ENCODE results near the gene TAS2R1.

GRCh38 chr5:9652295-9652694 lies 22.1 kb upstream of the TAS2R1 start:
- no peak for TF ChIP-seq ZFX (IDR thresholded peaks at IDR 0.05)
- TF ChIP-seq, protein P1, sequence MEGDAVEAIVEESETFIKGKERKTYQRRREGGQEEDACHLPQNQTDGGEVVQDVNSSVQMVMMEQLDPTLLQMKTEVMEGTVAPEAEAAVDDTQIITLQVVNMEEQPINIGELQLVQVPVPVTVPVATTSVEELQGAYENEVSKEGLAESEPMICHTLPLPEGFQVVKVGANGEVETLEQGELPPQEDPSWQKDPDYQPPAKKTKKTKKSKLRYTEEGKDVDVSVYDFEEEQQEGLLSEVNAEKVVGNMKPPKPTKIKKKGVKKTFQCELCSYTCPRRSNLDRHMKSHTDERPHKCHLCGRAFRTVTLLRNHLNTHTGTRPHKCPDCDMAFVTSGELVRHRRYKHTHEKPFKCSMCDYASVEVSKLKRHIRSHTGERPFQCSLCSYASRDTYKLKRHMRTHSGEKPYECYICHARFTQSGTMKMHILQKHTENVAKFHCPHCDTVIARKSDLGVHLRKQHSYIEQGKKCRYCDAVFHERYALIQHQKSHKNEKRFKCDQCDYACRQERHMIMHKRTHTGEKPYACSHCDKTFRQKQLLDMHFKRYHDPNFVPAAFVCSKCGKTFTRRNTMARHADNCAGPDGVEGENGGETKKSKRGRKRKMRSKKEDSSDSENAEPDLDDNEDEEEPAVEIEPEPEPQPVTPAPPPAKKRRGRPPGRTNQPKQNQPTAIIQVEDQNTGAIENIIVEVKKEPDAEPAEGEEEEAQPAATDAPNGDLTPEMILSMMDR (conservative IDR thresholded peaks at IDR 0.05) = no peak

Data from C4-2B (cell line).